Measurements from ENCODE around the gene RPAP3.

The RPAP3 gene

GRCh38 chr12:47707905-47708543 is 2.2 kb upstream of the RPAP3 start:
- no peaks in the 10 kb centered on the region for H3K4me1 ChIP-seq (ENCODE audit: control insufficient read depth, insufficient read depth, low read length, poor library complexity, severe bottlenecking)
- H3K27ac ChIP-seq (ENCODE audit: low read depth, low read length, severe bottlenecking), result no peak overlapping the region
- H3K36me3 ChIP-seq (ENCODE audit: control insufficient read depth, insufficient read depth, low read length), result peaks cover 4% of the 10 kb centered on the region
- 85 to 93% methylated on average over 4 of the region's 5 CpGs for WGBS, 2 experiments (ENCODE audit: insufficient coverage in 2 of 2)
- H3K9me3 ChIP-seq (ENCODE audit: control insufficient read depth, low read length), result no peaks in the 10 kb centered on the region
- H3K4me3 ChIP-seq (ENCODE audit: extremely low read depth, insufficient read depth, low read length, poor library complexity, severe bottlenecking), result no peak overlapping the region

- Histone ChIP-seq H3K4me1 (ENCODE audit: control insufficient read depth, insufficient read depth, low read length, poor library complexity, severe bottlenecking) (no peaks in the 10 kb centered on the region), H3K27ac (ENCODE audit: low read depth, low read length, severe bottlenecking) (no peak overlapping the region), H3K36me3 (ENCODE audit: control insufficient read depth, insufficient read depth, low read length) (peaks cover 11% of the 10 kb centered on the region), H3K4me3 (ENCODE audit: extremely low read depth, insufficient read depth, low read length, poor library complexity, severe bottlenecking) (no peak overlapping the region), H3K9me3 (ENCODE audit: control insufficient read depth, low read length) (no peaks in the 10 kb centered on the region)
These were observed 1.5 kb upstream of the RPAP3 start for GRCh38 chr12:47707355-47707754.

GRCh38 chr12:47705229-47705565 is 633 bp downstream of the RPAP3 start:
- Histone ChIP-seq H3K27ac (ENCODE audit: low read depth, low read length, severe bottlenecking) (peak overlapping the region; percentile 84), H3K9me3 (ENCODE audit: control insufficient read depth, low read length) (no peaks in the 10 kb centered on the region), H3K4me3 (ENCODE audit: extremely low read depth, insufficient read depth, low read length, poor library complexity, severe bottlenecking) (peak overlapping the region; percentile 62), H3K4me1 (ENCODE audit: control insufficient read depth, insufficient read depth, low read length, poor library complexity, severe bottlenecking) (no peaks in the 10 kb centered on the region), H3K36me3 (ENCODE audit: control insufficient read depth, insufficient read depth, low read length) (peaks cover 25% of the 10 kb centered on the region)
- 6 to 9% methylated on average over 7 to 8 of the region's 9 CpGs for WGBS, 2 experiments (ENCODE audit: insufficient coverage in 2 of 2)

DNA sequence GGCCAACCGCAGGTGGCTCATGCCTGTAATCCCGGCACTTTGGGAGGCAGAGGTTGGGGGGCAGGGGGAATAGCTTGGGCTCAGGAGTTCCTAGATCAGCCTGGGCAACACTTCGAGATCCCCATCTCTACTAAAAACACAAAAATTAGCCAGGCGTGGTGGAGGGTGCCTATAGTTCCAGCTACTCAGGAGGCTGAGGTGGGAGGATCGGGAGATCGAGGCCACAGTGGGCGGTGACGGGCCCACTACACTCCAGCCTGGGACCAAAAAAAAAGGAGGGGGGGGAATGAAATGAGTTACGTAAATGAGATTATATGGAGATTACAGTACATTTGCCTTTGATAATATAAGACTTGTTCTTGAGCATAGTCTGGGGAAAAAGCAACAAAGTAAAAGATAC is 1.1 kb downstream of the RPAP3 start:
- WGBS, 2 experiments (ENCODE audit: insufficient coverage in 2 of 2), result 94 to 95% methylated on average over 6 to 7 of the region's 9 CpGs
- Histone ChIP-seq H3K27ac (ENCODE audit: low read depth, low read length, severe bottlenecking) (no peak overlapping the region), H3K4me1 (ENCODE audit: control insufficient read depth, insufficient read depth, low read length, poor library complexity, severe bottlenecking) (no peaks in the 10 kb centered on the region), H3K36me3 (ENCODE audit: control insufficient read depth, insufficient read depth, low read length) (peaks cover 30% of the 10 kb centered on the region), H3K4me3 (ENCODE audit: extremely low read depth, insufficient read depth, low read length, poor library complexity, severe bottlenecking) (peak overlapping the region; percentile 62), H3K9me3 (ENCODE audit: control insufficient read depth, low read length) (no peaks in the 10 kb centered on the region)

DNA sequence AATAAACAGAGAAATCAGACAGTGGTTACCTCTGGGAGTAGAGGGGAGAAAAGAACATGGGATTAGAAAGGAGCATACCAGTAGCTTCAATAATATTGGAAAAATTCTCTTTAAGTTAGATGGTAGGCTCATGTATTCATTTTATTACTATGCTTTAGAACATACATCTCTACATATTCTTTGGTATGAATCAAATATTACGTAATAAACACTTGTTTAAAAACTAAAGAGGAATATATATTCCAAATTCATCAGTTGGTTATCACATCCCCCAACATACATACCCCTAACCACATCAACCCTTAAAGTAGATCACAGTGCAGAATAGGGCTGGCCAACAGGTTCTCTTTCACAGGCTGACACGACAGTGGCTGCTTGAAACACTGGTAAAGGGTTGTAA is 5.6 kb downstream of the RPAP3 start:
- H3K4me3 ChIP-seq (ENCODE audit: extremely low read depth, insufficient read depth, low read length, poor library complexity, severe bottlenecking), result no peak overlapping the region
- H3K27ac ChIP-seq (ENCODE audit: low read depth, low read length, severe bottlenecking), result no peak overlapping the region
- no peaks in the 10 kb centered on the region for H3K9me3 ChIP-seq (ENCODE audit: control insufficient read depth, low read length)
- H3K4me1 ChIP-seq (ENCODE audit: control insufficient read depth, insufficient read depth, low read length, poor library complexity, severe bottlenecking), result no peaks in the 10 kb centered on the region
- WGBS, 2 experiments (ENCODE audit: insufficient coverage in 2 of 2), result 100% methylated on average over 1 of the region's 2 CpGs; no CpG with 5 or more reads in 1 of the 2 experiments
- peaks cover 64% of the 10 kb centered on the region for H3K36me3 ChIP-seq (ENCODE audit: control insufficient read depth, insufficient read depth, low read length)

DNA sequence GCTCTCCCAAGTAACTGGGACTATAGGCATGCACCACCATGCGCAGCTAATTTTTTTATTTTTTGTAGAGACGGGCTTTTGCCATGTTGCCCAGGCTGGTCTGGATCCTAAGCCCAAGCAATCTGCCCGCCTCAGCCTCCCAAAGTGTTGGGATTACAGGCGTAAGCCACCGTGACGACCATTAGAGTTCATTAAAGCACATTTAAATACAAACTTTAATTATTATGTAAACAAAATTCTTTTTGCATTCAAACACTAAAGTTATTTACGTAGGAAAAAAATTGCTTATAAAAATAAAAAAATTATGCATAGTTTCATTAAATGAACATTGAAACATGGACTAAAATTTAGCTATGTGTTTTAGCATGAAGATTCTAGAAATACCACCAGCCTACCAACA is 7.2 kb downstream of the RPAP3 start:
- 96 to 100% methylated on average over 3 to 5 of the region's 7 CpGs for WGBS, 2 experiments (ENCODE audit: insufficient coverage in 2 of 2)
- H3K4me1 ChIP-seq (ENCODE audit: control insufficient read depth, insufficient read depth, low read length, poor library complexity, severe bottlenecking), result no peaks in the 10 kb centered on the region
- no peak overlapping the region for H3K27ac ChIP-seq (ENCODE audit: low read depth, low read length, severe bottlenecking)
- peaks cover 71% of the 10 kb centered on the region for H3K36me3 ChIP-seq (ENCODE audit: control insufficient read depth, insufficient read depth, low read length)
- no peak overlapping the region for H3K4me3 ChIP-seq (ENCODE audit: extremely low read depth, insufficient read depth, low read length, poor library complexity, severe bottlenecking)
- no peaks in the 10 kb centered on the region for H3K9me3 ChIP-seq (ENCODE audit: control insufficient read depth, low read length)

DNA sequence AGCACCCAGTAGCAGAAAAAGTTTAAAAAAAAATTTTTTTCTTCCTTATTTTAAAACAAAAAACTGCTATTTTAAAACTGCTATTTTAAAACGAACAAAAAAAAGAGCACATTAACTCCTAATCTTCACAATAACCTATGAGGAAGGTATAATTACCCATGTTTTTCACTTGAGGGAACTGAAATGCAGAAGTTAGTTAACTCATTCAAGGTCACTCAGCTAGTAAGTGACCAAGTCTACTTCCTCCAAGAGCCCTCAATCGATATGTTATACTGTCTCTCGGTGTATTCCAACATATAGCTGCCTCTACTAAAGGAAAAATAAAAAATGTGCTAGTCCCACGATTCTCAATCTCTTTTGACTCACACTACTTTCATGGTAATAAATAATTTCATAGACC is 7.8 kb downstream of the RPAP3 start:
- 100% methylated on average over 1 of the region's 4 CpGs; no CpG with 5 or more reads in 1 of the 2 experiments for WGBS, 2 experiments (ENCODE audit: insufficient coverage in 2 of 2)
- Histone ChIP-seq H3K27ac (ENCODE audit: low read depth, low read length, severe bottlenecking) (no peak overlapping the region), H3K4me3 (ENCODE audit: extremely low read depth, insufficient read depth, low read length, poor library complexity, severe bottlenecking) (no peak overlapping the region), H3K4me1 (ENCODE audit: control insufficient read depth, insufficient read depth, low read length, poor library complexity, severe bottlenecking) (no peaks in the 10 kb centered on the region), H3K9me3 (ENCODE audit: control insufficient read depth, low read length) (no peaks in the 10 kb centered on the region), H3K36me3 (ENCODE audit: control insufficient read depth, insufficient read depth, low read length) (peaks cover 76% of the 10 kb centered on the region)

DNA sequence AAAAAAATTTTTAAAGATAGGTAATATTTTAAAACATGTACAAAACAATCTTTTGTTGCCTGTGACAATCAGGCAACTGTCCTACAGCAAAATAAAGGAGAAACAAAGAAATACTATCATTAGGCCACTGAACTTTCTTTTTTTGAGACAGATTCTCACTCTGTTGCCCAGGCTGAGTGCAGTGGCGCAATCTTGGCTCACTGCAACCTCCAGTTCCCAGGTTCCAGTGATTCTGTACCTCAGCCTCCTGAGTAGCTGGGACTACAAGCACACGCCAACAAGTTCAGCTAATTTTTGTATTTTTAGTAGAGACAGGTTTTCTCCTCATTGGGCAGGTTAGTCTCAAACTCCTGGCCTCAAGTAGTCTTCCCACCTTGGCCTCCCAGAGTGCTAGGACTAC is 16.6 kb downstream of the RPAP3 start:
- WGBS, 2 experiments (ENCODE audit: insufficient coverage in 2 of 2), result 90 to 92% methylated on average over 2 of the region's 2 CpGs
- peaks cover 59% of the 10 kb centered on the region for H3K36me3 ChIP-seq (ENCODE audit: control insufficient read depth, insufficient read depth, low read length)
- H3K9me3 ChIP-seq (ENCODE audit: control insufficient read depth, low read length), result no peaks in the 10 kb centered on the region
- no peak overlapping the region for H3K4me3 ChIP-seq (ENCODE audit: extremely low read depth, insufficient read depth, low read length, poor library complexity, severe bottlenecking)
- H3K27ac ChIP-seq (ENCODE audit: low read depth, low read length, severe bottlenecking), result no peak overlapping the region
- no peaks in the 10 kb centered on the region for H3K4me1 ChIP-seq (ENCODE audit: control insufficient read depth, insufficient read depth, low read length, poor library complexity, severe bottlenecking)

DNA sequence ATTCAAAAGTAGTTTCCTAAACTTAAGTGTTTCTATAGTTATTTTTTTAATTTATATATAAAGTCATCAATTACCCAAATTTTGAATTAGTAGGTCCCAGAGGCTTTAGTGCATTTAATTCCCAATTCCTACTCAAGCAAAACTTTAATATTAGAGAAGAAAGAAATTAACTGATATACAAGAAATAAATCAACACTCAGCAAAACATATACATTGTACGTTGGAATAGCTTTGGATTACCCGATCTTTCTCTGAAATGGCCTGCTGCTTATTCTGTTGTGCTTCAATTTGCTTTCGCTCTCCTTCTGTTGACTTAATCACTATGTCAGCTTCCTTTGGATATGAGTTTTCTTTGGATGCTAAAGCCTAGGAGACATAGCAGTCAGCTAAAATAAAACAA is 18.2 kb downstream of the RPAP3 start:
- WGBS, 2 experiments (ENCODE audit: insufficient coverage in 2 of 2), result no CpG with 5 or more reads among the region's 3 CpGs

DNA sequence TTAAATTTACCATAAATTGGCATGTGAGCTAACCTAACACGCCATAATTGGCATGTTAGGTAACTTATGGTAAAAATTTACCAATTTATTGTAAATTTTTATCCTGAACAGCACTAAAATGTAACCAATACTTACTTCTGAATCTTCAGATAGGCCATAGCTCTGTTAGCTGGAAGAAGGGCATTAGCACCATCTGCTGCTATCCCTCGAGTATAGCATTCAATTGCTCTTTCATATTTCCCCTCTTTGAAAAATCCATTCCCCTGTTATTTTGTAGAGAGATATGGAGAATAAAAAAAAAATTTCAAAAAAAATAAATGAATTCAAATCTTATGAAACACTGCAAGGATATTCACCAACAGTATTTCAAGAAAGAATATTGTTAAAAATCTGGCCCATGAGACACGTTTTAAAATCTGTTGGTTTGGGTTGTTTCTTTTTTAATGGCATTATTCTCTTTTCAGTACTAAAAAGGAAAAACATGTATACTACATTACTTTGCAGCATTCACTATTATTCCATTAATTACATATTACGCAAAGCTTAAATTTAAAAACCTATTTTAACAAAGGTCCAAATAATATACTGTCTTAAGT is 19.1 kb downstream of the RPAP3 start:
- Histone ChIP-seq H3K4me1 (ENCODE audit: control insufficient read depth, insufficient read depth, low read length, poor library complexity, severe bottlenecking) (no peaks in the 10 kb centered on the region), H3K27ac (ENCODE audit: low read depth, low read length, severe bottlenecking) (no peak overlapping the region), H3K9me3 (ENCODE audit: control insufficient read depth, low read length) (no peaks in the 10 kb centered on the region), H3K4me3 (ENCODE audit: extremely low read depth, insufficient read depth, low read length, poor library complexity, severe bottlenecking) (no peak overlapping the region), H3K36me3 (ENCODE audit: control insufficient read depth, insufficient read depth, low read length) (peaks cover 53% of the 10 kb centered on the region)
- no CpG with 5 or more reads among the region's 4 CpGs for WGBS, 2 experiments (ENCODE audit: insufficient coverage in 2 of 2)

More for the DNA sequence above, 18.2 kb downstream of the RPAP3 start:
- no peak overlapping the region for H3K27ac ChIP-seq (ENCODE audit: low read depth, low read length, severe bottlenecking)
- peaks cover 57% of the 10 kb centered on the region for H3K36me3 ChIP-seq (ENCODE audit: control insufficient read depth, insufficient read depth, low read length)
- H3K4me3 ChIP-seq (ENCODE audit: extremely low read depth, insufficient read depth, low read length, poor library complexity, severe bottlenecking), result no peak overlapping the region
- H3K9me3 ChIP-seq (ENCODE audit: control insufficient read depth, low read length), result no peaks in the 10 kb centered on the region
- H3K4me1 ChIP-seq (ENCODE audit: control insufficient read depth, insufficient read depth, low read length, poor library complexity, severe bottlenecking), result no peaks in the 10 kb centered on the region

DNA sequence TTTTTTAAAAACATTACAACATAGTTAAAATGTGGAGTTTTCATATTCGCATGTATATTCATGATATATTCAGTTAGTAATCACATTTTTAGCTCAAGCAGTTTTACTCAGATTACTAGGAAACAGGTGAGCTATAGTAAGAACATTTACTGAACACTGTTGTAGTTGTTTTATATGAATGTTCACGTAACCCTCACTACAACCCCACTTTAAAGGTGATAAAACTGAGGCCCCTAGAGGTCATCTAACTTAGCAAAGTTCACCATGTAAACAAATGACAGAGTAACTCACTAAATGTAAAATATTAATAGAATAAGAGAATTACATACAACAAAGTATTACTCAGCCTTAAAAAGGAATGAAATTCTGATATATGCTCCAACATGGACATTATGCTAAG is 26.0 kb downstream of the RPAP3 start:
- WGBS, 2 experiments (ENCODE audit: insufficient coverage in 2 of 2), result no CpG with 5 or more reads among the region's 2 CpGs
- Histone ChIP-seq H3K27ac (ENCODE audit: low read depth, low read length, severe bottlenecking) (no peak overlapping the region), H3K4me3 (ENCODE audit: extremely low read depth, insufficient read depth, low read length, poor library complexity, severe bottlenecking) (no peak overlapping the region), H3K9me3 (ENCODE audit: control insufficient read depth, low read length) (no peaks in the 10 kb centered on the region), H3K36me3 (ENCODE audit: control insufficient read depth, insufficient read depth, low read length) (peaks cover 47% of the 10 kb centered on the region), H3K4me1 (ENCODE audit: control insufficient read depth, insufficient read depth, low read length, poor library complexity, severe bottlenecking) (no peaks in the 10 kb centered on the region)

All from mesodermal cell (in vitro differentiated cells).